ENCODE data around the gene WT1. TPM values are rescaled to one million over a fixed set of nuclear protein-coding genes. Genes with fewer than 3 reads are reported as not detected.

The WT1 gene
- total and polyA plus RNA-seq, 2 donors (not counting 3 experiments of a cell fraction or from before 2014, with no cell fraction given): not detected

DNA sequence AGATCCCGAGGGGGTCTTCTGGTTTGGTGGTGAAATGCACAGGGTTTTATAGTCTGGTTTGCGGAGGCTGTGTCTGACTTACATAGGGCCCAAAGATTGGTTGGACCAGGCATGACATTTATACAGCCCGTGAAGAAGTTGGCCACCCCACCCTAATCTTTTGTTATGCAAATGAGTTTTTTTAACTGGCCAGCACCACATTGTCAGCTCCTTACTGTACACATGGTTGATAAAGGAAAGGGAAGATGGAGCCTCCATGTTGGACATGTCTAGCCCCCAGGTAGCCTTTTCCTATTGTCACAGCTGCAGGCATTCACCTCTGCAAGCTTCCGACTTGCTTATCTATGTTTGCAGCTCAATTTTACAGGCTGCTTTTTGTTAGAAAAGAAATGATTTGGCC lies 70.1 kb downstream of the WT1 start:
- H3K27ac ChIP-seq (ENCODE audit: insufficient read depth, low read depth, low read length): no peak overlapping the region
- H2AFZ ChIP-seq (ENCODE audit: low read depth, low read length): no peak overlapping the region
- no peaks in the 10 kb centered on the region for H3K79me2 ChIP-seq (ENCODE audit: control insufficient read depth, insufficient read depth, low read length)
- H3K36me3 ChIP-seq (ENCODE audit: control insufficient read depth in 2 of 2, extremely low read depth in 1 of 2, insufficient read depth in 2 of 2, low read length in 2 of 2): no peaks in the 10 kb centered on the region
- no peaks in the 10 kb centered on the region for H3K27me3 ChIP-seq (ENCODE audit: control insufficient read depth in 2 of 2, insufficient read depth in 2 of 2, low read length in 2 of 2)
- intact Hi-C loops (cut with micrococcal nuclease): no loop called here
- no peak overlapping the region for H3K4me2 ChIP-seq (ENCODE audit: insufficient read depth, low read length)
- no peak for DNase-seq (ENCODE audit: low read depth, low spot score)
- no peak overlapping the region for H3K9ac ChIP-seq (replicated peaks; ENCODE audit: extremely low read depth, insufficient read depth, low read length)
- ChIA-PET POLR2A (no interaction called here), CTCF (interaction anchor here (1.2 kb wide), 1 partner anchor 9 kb away, joined by 4 read pairs; no protein-coding TSS in a partner anchor)
- H3K9me3 ChIP-seq (replicated peaks; ENCODE audit: control insufficient read depth, insufficient read depth, low read length): no peaks in the 10 kb centered on the region
- H3K4me1 ChIP-seq (ENCODE audit: control insufficient read depth, extremely low read depth, insufficient read depth, low read length): no peaks in the 10 kb centered on the region
- TF ChIP-seq JUN (IDR thresholded peaks at IDR 0.05; ENCODE audit: borderline replicate concordance, insufficient read depth, insufficient read length, low read depth) (no peak), GATA2 (IDR thresholded peaks at IDR 0.05; ENCODE audit: insufficient read depth, insufficient read length, low read depth, low read length) (no peak), POLR2A (IDR thresholded peaks at IDR 0.05; ENCODE audit: low read depth, low read length) (no peak), POLR2AphosphoS5 (IDR thresholded peaks at IDR 0.05; ENCODE audit: insufficient read depth, low read depth, low read length) (no peak), FOS (IDR thresholded peaks at IDR 0.05; ENCODE audit: borderline replicate concordance, insufficient read depth, low read length) (no peak)
- TF ChIP-seq, protein P1, sequence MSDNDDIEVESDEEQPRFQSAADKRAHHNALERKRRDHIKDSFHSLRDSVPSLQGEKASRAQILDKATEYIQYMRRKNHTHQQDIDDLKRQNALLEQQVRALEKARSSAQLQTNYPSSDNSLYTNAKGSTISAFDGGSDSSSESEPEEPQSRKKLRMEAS (IDR thresholded peaks at IDR 0.05; ENCODE audit: insufficient read depth, insufficient read length): no peak
- TF ChIP-seq, protein P2, sequence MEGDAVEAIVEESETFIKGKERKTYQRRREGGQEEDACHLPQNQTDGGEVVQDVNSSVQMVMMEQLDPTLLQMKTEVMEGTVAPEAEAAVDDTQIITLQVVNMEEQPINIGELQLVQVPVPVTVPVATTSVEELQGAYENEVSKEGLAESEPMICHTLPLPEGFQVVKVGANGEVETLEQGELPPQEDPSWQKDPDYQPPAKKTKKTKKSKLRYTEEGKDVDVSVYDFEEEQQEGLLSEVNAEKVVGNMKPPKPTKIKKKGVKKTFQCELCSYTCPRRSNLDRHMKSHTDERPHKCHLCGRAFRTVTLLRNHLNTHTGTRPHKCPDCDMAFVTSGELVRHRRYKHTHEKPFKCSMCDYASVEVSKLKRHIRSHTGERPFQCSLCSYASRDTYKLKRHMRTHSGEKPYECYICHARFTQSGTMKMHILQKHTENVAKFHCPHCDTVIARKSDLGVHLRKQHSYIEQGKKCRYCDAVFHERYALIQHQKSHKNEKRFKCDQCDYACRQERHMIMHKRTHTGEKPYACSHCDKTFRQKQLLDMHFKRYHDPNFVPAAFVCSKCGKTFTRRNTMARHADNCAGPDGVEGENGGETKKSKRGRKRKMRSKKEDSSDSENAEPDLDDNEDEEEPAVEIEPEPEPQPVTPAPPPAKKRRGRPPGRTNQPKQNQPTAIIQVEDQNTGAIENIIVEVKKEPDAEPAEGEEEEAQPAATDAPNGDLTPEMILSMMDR (IDR thresholded peaks at IDR 0.05; ENCODE audit: extremely low read depth in 1 of 2, insufficient read depth in 1 of 2, low read depth in 1 of 2, low read length in 2 of 2): no peak
- no peaks in the 10 kb centered on the region for H4K20me1 ChIP-seq (replicated peaks; ENCODE audit: control insufficient read depth, extremely low read depth, insufficient read depth, low read length)
- FAIRE-seq: no peak
- H3K4me3 ChIP-seq (replicated peaks in 1 of 3; ENCODE audit: insufficient read depth in 1 of 3, low read depth in 1 of 3, low read length in 3 of 3): no peak overlapping the region
- no TSS peak for BruUV-seq (replicated peaks)
- H3K9me1 ChIP-seq (replicated peaks; ENCODE audit: control insufficient read depth, extremely low read depth, insufficient read depth, low read length): no peaks in the 10 kb centered on the region
- dilution Hi-C loops (cut with MboI; ENCODE audit: extremely low pct_ligation_motif_present, low sequenced_read_pairs): no loop called here

Measured in endothelial cell of umbilical vein (primary cell).